Stimulated activated CD4-positive, alpha-beta T cell treated with anti-CD3 and anti-CD28 coated beads, Interleukin-1b, Interleukin-23, amount 100 ng/mL, for 4 hours (primary cell): Measurements from ENCODE around the gene NDUFC1.
"Not testable (repeated sequence)": the region's sequence is repeated elsewhere in the genome, so short reads cannot be mapped to it uniquely, and the experiment has no call there.

Experiments
- DNase-seq, 2 donors: peaks; one replicate each; pipeline ENCODE4 v3.0.0-alpha.2; 2020; ENCODE audit warnings: low read depth in 2 of 2

Gene NDUFC1

DNA sequence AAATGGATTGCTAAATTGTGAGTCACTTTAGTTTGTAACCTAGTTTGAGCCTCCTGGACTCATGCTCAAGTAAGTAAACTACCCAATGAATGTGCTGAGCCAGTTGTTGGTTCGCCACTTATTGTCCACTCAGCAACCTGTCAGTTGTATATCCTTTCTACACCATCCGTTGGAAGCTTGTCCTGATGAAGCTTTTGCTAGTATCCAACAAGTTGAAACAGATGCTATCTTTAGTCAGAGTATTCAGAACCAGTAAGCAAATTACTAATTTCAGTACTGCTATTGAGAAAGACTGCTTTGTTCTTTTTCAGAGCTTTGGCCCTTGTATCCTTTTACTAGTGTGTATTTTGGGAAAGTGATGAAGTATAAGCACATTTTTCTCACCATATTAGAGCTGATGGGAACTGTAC is 5.3 kb downstream of the NDUFC1 start:
- no peak for DNase-seq

DNA sequence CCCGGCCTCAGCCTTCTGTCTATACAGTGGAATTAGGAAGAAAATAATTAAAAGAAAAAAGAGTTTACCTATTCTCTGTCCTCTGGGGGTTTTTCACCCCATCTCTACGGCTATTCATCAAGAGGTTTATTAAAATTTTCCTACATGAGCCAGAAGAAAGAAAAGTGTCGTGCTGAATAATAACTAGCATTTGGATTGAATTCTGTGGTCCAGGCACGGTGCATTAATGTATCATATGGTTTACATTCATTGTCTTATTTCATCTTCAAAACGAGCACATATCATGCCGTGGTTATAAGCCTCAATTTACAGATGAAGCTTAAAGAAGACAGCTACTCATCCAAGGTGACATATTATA is 6.4 kb downstream of the NDUFC1 start:
- DNase-seq = no peak

DNA sequence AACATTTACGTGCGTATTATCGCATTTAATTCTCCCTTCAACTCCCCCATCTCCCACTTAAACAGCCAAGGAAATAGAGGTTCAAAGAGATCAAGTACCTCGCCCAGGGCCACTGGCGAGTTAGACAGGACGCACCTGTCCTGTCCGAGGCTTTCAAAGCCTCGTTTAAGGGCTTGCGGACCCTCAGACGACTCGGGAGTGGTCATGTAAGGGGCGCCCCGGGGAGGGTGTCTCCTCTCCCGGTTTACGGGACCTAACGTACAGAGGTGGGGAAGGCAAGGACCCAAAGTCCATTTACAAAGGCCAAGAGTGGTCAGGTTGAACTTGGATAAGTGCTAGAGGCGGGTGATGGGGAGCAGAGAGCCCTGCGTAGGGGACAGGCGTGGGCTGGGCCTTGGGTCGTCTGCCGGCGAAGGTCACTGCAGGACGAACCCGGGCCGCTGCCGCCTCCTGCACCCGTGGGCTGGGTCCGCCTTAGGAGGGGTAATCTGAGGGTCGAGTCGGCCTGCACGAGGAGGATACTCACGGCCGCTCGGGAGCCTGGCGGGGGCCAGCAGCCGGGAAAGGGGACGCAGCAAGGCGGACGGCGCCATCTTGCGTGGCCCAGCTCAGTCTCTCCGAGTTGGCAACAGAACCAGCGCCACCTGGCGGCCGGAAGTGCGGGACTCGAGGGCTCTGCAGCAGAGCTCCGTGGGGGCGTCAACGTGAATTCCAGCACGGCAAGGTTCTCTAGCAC is 6.9 kb downstream of the NDUFC1 start:
- DNase-seq = peak; percentile 99 to 100

DNA sequence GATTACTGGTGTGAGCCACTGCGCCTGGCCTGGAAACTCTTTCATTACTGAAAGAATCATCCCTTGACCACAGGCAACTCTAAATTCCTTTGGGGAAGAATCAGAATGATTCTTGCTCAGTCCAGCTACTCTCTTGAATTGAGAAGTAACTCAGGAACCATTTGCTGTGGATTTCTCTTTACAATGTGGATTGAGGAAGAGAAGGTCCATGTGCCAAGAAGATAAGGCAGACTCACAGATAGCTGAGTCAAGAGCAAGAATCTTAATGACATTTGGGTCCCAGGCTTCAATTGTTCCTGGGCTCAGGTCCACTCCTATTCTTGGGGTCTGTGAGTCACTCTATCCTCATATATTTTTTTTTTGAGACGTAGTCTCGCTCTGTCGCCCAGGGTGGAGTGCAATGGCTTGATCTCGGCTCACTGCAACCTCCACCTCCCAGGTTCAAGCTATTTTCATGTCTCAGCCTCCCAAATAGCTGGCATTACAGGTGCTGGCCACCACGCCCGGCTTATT is 16.0 kb downstream of the NDUFC1 start:
- DNase-seq = no peak

DNA sequence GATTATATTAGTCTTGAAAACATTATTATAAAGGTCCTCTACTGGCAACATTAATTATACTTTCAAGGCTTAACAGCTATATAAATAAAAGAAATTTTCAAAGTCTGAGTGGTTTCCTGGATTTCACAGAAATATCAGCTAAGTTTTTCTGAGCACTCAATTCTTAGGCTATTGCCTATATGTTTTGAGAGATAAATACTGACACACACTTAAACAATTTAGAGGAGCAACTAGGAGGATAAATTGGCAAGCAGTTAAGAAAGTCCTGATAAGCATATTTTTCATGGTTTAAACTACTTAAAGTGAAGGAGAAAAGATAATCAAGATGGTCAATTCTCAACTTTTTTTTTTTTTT is 19.6 kb downstream of the NDUFC1 start:
- no peak for DNase-seq

DNA sequence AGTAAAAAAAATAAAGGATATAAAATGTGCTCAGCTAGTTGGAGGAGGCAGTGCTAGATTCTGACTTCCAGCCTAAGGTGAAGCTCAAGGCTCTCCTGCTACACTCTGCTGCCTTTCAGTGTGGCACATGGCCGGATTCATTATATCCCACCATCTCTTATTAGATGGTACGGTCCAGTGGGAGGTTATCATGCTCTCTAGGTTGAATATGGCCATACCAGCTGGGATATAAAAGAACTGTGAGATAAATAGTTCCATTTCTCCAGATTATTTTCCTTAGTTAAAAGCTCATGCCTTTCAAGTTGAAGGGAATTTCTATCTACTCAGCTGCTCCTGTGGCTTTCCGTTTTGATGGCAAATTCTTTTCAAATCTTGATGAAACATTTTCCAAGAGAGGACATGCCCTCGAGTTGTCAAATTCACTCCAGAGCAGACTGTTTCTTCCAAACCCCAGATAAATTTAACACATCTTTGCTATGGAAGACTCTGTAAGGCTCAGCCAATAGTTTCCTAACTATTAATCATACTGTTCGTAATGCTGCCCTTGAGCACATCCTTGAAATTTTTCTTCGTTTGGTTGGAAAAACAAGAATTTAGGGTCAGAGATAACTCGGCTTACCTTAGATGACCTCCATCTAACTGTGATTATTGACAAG is 20.1 kb downstream of the NDUFC1 start:
- no peak for DNase-seq

DNA sequence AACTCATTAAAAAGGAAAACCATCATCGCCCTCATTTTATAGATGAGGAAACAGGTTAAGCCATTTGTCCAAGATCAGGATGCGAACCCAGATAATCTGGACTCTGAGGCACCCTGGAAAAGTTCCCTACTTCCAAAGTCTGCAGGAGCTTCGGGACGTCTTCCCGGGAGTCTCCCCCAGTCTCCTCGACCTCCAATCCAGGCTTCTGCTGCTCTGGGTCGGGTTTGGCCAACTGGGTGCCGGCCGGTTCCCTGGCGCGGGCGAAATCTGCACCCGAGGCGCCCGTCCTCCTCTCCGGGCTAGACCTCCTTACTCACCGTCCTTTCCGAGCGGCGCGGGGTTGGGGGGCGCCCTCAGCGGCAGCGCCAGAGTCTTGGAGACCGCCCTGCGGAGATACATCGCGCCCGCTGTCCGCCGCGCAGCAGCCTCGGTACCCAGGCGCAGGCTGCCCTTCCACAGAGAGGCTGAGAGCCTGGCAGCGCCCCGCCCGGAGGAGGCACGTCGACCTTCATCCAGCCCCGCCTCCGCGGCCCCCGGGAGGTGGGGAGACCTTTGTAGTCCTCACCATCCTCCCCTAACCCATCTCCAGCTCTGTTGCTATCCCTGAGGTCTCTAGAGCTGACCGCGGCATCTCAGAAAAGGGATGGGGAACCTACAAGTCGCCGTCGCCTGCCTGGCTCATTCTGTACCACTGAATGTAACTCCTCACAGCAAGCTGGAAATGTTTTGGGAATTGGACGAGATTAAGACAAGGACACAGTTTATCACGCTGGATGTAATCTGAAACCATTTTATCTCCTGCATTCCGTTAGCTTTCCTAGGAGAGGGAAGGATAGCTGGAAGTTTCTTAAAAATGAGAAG is 22.3 kb downstream of the NDUFC1 start, which contains the start of gene MGARP:
MGARP (minus strand) TSS at position 466 of the 861 bp plus-strand sequence; CDS start at position 399, 67 bp downstream.
- DNase-seq = peak in 1 of 2 donors; percentile 17

DNA sequence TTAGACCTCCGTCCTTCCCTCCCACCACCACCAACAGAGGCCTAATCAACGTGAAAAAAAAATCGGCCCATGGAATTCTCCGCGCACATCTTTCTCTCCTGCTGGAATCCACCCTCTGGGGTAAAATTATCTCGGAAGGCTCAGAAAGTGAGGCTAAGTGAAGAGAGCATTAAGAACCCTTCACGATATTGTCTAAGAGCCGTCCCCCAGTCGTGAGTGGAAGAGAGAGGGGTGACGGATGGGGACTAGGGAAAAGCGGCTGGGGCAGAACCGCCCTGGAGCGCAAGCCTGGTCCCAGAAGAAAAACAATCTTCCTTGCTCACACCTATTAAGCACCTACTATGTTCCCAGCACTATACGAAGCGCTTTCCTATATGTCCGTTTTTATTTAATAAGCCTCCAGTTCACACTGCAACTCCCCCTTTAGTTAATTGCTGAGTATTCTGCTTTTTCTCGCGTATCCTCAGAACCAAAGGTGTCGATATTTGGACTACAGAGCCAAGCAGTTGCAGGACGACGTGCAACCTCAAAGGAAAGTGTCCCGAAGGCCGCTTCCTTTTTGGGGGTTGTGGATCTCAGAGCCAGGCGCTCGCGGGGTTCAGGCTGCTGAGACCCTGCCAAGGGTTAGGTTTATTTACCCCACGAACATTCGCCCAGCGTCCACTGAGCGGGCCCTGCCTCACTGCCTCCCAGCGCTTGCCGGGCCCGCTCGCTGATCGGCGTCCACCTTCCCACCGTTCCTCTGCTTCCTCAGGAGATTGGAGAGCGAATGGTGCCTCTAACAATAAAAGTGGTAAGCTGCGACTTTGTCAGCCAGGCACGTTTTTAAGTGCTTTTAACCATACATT is 23.1 kb downstream of the NDUFC1 start:
- no peak for DNase-seq

DNA sequence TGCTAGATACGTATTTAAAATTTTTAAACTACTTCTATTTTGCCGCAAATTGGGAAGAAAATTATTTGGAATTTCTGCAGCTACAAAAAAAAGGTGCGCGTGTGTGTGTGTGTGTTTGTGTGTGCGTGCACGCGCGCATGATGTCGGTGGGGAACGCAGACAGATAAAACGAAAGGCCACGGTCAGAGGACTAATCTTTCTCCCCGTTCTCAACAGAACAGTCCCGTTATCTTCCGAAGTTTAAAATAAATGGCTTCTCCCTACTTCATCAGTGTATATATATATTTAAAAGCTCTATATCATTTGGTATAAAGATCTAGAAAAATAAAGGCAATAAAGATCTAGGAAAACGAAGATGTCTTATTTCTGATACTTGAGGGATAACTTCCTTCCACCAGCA is 23.8 kb downstream of the NDUFC1 start:
- DNase-seq = no peak

DNA sequence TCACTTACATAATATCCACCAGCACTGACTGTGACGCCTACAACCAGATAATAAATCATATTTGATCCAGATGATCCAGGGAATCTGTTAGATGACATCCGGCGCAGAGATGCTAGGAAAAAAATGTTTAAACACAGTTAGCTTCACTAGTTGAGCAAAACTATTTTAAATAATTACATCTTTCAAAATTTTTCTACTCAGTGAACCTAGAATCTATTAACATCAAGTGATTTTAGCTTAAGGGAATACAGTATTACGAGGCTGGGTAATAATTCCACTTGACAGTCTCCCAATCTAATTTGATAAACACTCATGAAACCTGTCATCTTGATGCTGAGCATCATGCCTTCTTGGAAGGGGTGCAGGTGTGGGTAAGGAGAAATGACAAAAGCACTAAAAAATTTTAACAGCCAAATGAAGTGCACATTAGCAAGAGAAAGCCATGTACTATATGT is 27.0 kb downstream of the NDUFC1 start:
- DNase-seq = no peak

DNA sequence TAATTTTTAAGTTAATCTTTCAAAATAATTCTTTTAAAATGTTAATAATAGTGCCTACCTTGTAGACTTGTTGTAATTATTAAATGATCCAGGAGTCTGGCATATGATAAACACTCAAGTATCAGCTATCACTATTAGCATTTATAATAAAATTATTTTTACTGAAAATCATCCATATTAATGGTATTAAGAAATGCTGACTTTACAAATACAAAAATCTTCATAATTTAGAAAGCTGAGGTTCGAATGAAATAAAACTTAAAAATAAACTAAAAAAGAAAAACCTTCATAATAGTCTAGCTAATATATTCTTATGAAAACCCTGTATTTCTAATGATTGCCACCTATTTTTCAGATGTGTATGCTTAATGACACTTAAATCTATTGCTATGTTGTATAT is 27.5 kb downstream of the NDUFC1 start:
- DNase-seq = no peak

DNA sequence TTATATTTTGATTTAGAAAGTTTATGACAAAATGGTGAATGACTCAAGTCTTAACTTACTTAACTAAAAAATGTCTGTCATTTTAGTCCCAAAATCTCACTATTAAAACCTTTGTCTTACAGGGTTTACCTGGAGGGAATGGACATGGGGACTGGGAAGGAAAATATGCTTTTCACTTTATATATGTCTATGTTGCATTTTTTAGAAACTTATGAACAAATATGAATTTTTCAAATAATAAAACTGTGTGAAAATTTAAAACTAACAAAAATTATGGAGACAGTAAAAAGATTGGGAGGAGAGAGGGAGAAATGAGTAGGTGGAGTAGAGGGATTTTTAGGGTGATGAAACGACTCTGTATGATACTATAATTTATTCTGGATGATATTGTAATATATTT is 28.4 kb downstream of the NDUFC1 start:
- DNase-seq = no peak

DNA sequence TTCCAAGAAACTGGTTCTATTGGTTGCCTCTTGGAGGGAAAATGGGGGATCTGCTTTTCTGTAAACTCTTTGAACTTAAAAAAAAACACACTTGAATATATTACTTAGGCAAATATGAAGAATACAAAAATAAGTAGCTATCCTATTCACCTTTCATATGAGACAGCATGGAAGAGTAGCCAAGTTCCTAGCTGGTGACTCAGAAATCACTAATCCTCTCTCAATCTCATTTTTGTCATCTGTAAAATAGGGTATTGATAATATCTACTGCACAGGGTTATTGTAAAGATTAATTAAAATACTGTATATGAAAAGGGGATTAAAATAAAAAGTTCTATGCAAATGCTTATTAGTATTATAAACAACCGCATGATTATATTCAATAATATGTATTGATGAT is 35.0 kb downstream of the NDUFC1 start:
- DNase-seq = no peak

DNA sequence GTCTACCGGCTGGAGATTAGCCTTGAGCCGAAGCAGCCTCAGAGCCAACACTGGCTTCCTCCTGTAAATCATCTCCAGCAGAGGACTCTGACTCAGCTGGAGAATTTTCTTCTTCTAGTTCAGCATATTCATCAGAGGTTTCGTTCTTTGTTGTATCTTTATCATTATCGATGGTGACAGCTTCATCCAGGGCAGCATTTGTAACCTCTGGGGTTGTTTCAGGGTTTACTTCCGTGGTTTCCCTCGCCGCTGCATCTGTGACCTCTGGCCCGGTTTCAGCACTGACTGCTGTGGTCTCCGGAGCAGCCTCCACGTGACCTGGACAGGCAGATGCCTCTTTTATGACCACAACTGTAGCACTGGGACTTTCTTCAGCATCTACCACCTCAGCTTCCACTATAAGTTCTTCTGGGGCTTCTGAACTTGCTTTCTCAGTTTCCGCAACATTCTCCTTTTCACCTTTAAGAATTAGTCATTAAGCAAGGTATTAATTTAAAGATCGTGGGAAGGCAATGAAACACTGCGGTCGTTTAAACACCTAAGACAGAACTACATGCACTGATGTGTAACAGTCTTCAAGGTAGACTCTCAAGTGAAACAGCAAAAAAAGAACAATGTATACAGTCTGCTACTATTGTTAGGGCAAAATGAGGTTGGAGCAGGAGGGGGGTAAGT is 35.6 kb downstream of the NDUFC1 start:
- peak; percentile 18 to 50 for DNase-seq

DNA sequence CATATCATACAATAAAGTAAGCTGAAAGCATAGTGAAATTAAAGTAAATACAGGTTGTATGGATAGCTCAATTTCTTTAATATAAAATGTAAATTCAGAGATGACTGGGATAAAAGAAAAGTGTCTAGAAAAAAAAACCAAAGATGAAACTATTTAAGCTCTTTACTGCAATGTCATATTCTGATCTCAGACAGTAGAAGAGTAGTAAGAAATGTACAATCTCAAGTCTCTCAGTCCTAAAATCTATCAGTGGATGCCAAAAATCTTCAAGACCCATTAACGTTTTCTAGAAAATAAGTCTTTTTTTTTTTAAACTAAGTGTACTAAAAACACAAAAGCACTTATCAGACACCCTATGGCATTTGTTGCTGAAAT is 36.1 kb downstream of the NDUFC1 start:
- no peak for DNase-seq

DNA sequence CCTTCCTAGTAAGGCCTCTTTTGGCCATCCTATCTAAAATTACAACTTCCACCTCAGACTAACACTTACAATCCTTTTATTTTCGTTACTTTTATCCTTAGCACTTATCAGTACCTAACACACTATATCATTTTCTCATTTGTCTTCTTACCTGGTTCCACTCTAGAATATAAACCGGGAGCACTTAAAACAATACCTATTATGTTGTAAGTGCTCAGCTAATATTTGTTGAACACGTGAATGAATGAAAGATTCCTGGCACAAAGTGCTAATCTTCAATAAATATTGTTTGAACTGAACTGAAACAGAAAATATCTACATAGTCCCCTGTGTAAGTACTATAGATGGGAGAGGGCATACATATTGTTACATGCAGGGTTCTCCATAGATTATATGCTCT is 36.6 kb downstream of the NDUFC1 start:
- DNase-seq = no peak

DNA sequence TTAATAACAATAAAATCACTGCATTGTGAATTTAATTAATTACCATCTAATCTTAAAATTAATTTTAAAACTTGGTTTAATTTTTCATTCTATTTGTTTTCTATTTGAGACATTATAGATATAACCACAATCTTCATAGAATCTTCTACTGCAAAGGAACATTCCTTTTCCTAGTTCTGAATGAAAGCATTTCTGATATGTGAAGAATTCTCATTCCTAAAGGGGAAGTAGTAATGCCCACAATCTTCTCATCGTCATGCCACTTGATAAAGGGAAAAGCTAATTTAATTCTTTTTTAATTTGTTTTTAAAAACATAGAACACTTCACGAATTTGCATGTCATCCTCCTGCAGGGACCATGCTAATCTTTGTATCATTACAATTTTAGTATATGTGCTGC is 45.9 kb downstream of the NDUFC1 start:
- DNase-seq = no peak

DNA sequence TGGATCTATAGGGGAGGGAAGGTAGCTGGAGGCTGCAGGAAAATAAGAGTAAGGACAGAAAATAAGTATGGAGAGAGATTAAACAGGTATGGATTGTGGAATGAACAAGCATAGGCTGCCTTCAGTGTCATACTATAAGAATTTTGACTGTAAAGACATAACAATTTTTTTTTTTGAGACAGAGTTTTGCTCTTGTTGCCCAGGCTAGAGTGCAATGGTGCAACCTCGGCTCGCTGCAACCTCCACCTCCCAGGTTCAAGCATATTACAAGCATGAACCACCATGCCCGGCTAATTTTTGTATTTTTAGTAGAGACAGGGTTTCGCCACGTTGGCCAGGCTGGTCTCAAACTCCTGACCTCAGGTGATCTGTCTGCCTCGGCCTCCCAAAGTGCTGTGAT is 46.7 kb downstream of the NDUFC1 start:
- not testable (repeated sequence) for DNase-seq

DNA sequence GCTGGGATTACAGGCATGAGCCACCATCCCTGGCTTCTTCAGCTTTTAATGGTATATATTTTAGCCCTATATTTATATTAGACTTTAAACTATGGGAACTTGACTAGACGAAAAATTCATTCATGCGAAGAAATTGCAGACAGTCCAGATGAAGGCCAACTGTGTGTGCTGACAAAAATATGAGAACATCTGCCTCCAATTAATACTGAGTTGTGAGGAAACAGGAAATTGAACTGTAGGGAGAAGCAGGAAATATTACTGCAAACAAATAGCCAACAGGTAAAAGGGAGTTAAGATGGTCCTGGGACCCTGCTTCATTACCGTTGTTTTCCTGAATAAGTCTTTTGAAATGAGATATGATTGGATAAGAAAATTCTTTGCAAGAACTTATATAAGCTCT is 48.6 kb downstream of the NDUFC1 start:
- no peak for DNase-seq

DNA sequence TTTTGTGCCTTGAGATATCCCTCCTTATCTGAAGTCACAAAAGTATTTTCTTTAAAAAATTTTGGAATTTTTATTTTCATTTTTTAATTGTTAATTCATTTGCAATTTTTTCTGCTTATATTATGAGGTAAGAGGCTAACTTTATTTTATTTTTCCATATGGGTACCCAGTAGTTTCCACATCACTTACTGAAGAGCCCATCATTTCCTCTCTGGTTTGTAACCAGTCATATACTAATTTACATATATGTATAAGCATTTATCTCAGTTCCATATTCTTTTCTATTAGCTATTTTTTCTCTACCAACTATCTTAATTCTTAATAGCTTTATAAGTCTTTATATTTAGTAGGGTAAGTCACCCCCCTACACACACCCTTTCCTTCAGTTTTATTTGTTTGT is 49.2 kb downstream of the NDUFC1 start:
- DNase-seq = no peak

DNA sequence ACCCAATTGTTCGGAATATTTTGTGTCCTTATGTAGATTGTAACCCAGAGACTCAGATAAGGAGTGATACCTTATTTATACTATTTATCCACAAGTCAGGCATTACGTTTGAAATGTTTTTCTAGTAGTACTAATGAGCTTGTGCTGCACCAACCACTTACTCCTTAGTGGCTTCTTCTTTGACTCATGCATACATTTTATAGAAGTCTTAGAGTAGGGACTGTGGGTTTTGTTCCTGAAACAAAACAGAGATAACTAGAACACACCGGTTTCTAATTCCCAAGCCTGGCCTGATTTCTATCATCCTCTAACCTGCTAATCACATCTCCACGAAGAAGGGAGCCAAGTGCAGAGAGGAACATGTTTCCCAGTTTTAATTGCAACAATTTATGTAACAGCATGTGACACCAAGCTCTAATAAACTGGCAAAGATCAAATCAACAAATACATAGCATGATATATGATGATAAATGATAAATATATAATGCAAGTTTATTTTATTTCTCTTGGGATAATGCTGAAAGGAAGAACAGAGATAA is 54.5 kb downstream of the NDUFC1 start:
- no peak for DNase-seq
